Hepatocyte (in vitro differentiated cells): Measurements from ENCODE around the gene BRIP1.
"Not testable (repeated sequence)": the region's sequence is repeated elsewhere in the genome, so short reads cannot be mapped to it uniquely, and the experiment has no call there.

Source experiments
- CTCF ChIP-seq: fragments of 200-600 bp; sonication (generic); IDR thresholded peaks from 2 replicates; pipeline ENCODE4 v1.5.1; 2016; ENCODE audit warnings: antibody characterized with exemption, mild to moderate bottlenecking; ENCODE audit not compliant: poor library complexity
- EZH2 ChIP-seq: fragments of 200-600 bp; sonication (generic); IDR thresholded peaks from 2 replicates; pipeline ENCODE4 v1.6.1; 2016; ENCODE audit warnings: antibody characterized with exemption, mild to moderate bottlenecking, borderline replicate concordance
- EZH2phosphoT487 ChIP-seq: fragments of 200-600 bp; sonication (generic); IDR thresholded peaks from one replicate; pipeline ENCODE4 v1.6.1; 2018; ENCODE audit warnings: antibody characterized with exemption, mild to moderate bottlenecking, low read depth, moderate library complexity; ENCODE audit not compliant: unreplicated experiment, severe bottlenecking

- not testable (repeated sequence) for TF ChIP-seq CTCF, EZH2, EZH2phosphoT487
Observed at GRCh38 chr17:61894310-61894709, 31.0 kb upstream of the BRIP1 start.
